GM12873 (cell line): ENCODE data around the gene SPATS2.

Source experiments
- CTCF ChIP-seq: IDR thresholded peaks from 2 replicates; pipeline ENCODE4 v1.5.1; 2012; ENCODE audit warnings: low read depth, mild to moderate bottlenecking, moderate library complexity, low read length, control low read depth; ENCODE audit not compliant: insufficient read depth; ENCODE audit errors: missing control alignments

SPATS2 gene

GRCh38 chr12:49554266-49554665 lies 187.0 kb downstream of the SPATS2 start:
- no peak for TF ChIP-seq CTCF

- no peak for TF ChIP-seq CTCF
Measured at GRCh38 chr12:49555631-49556390, 188.5 kb downstream of the SPATS2 start.

GRCh38 chr12:49556391-49557186 lies 189.3 kb downstream of the SPATS2 start:
- TF ChIP-seq CTCF, result no peak

GRCh38 chr12:49557187-49557916 lies 190.1 kb downstream of the SPATS2 start:
- TF ChIP-seq CTCF, result no peak

GRCh38 chr12:49557917-49558215 lies 190.6 kb downstream of the SPATS2 start:
- no peak for TF ChIP-seq CTCF

- no peak for TF ChIP-seq CTCF
Measured at GRCh38 chr12:49558526-49558925, 191.3 kb downstream of the SPATS2 start.
